HCEC 1CT (cell line): ENCODE measurements around the gene RNF217.
A peak's percentile ranks its signal among the peaks of the same experiment; 100 is the strongest.

Experiments
- DNase-seq: peaks from one replicate; pipeline ENCODE4 v3.0.0-alpha.2; 2017

RNF217 gene

GRCh38 chr6:124990988-124991387 lies 28.8 kb downstream of the RNF217 start:
- DNase-seq: no peak

DNA sequence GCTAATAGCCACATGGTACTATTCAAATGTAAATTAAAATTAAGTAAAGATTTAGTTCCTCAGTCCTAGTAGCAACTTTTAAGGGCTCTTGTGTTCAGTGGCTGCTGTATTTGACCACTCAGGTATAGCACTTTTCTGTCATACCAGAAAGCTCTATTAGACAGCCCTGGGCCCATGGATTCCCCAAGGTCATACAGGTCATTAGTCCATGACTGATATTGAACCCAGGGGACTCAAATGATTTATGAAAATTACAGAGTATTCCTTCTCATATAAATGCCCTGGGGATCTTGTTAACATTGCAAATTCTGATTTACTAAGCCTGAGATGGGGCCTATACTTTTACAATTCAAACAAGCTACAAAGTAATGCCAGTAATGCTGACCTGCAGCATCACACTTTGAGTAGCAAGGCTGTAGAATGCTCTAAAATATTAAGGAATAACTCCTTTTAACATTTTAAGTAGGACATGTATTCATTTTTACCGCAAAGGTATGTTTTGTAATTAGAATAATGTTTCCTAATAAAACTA lies 29.6 kb downstream of the RNF217 start:
- no peak for DNase-seq

DNA sequence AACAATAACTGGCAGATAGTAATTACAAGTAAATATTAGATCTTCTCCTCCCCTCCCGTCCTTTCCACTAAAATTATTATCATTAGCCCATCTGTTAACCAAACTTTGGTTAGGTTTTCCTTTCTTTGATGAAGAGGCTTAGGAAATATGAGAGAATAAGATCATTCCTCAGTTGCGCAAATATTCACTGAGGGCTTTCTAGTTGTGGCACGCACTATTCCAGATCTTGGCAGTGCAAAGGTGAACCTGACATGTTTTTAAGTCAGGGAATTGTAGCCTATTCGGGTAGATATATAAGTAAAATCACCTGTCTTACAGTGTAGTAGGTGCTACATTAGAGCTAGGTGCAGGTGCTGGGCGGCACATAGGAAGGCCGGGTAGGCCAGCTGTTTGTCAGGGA lies 31.1 kb downstream of the RNF217 start:
- DNase-seq: no peak

DNA sequence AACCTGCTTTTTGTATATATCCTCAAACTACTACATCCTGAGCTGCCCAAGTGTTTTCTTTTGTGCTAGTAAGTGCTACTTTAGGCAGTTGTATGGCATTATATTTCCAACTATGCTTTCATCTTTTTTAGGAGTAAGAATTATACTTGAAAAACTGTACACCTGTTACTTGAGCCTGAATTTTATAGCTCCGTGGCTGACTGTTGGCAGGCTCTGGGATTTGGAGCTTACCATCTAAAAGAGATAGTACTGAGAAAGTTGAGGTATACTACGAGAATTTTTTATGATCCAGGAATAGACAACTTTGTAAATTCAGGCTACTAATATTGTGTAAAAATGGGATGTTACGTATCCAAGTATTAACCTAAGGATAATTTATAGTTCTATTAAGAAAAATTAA lies 32.4 kb downstream of the RNF217 start:
- DNase-seq: no peak

DNA sequence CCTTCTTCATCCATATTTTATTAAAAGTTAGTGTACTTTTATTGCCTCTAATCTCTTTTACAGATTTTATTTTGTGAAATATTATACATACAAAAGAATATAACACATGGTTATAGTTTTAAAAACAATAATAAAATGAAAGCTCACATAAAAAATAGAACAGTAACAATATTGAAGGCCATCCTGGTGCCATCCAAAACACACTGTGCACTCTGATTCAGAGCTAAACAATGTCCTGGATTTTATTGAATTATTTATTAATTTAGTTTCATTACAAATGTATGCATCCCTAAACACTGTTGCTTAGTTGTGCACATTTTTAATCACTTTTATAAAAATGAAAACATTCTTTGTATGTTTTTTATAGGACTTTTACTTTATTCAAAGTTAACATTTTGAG lies 32.9 kb downstream of the RNF217 start:
- DNase-seq: peak; percentile 53

- DNase-seq: no peak
These were observed 33.5 kb downstream of the RNF217 start for GRCh38 chr6:124995645-124996325.

GRCh38 chr6:124996411-124996810 lies 34.2 kb downstream of the RNF217 start:
- DNase-seq: no peak

GRCh38 chr6:124997196-124997875 lies 35.1 kb downstream of the RNF217 start:
- no peak for DNase-seq

GRCh38 chr6:124999105-124999764 lies 37.0 kb downstream of the RNF217 start:
- DNase-seq: no peak

- no peak for DNase-seq
These were observed 39.6 kb downstream of the RNF217 start for GRCh38 chr6:125001684-125002405.

DNA sequence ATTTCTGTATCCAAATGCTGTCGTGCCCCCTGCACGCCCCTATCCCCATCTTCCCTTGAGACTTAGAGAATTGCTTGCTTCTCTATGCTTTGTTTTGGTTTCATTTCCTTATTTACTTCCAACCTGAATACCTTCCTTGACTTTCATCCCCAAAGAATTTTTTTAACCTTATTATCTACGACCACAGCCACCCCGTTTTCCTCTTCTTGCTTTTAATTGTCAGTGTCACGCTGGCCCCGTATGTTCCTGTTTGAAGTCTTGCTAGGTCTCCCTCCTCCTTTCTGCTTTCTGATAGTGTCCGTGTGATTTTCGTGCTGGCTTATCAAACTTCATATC lies 40.1 kb downstream of the RNF217 start:
- no peak for DNase-seq

DNA sequence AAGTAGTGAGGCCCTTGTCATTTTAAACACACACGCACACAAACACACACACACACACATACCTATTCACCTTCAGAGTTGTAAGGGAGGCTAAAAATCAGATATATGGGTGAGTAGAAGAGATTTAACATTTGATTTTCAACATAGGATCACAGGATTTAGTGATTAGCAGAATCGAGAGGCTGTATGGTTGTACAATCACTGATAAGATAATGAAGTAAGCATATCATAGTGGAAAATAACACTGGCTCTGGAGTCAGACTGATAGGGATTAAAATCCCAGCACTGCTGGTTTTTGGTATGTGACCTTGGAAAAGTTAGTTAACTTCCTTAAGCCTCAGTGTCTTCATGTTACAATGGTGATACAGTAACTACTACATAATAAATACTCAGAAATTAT lies 40.8 kb downstream of the RNF217 start:
- DNase-seq: no peak

GRCh38 chr6:125004198-125004597 lies 42.0 kb downstream of the RNF217 start:
- no peak for DNase-seq

DNA sequence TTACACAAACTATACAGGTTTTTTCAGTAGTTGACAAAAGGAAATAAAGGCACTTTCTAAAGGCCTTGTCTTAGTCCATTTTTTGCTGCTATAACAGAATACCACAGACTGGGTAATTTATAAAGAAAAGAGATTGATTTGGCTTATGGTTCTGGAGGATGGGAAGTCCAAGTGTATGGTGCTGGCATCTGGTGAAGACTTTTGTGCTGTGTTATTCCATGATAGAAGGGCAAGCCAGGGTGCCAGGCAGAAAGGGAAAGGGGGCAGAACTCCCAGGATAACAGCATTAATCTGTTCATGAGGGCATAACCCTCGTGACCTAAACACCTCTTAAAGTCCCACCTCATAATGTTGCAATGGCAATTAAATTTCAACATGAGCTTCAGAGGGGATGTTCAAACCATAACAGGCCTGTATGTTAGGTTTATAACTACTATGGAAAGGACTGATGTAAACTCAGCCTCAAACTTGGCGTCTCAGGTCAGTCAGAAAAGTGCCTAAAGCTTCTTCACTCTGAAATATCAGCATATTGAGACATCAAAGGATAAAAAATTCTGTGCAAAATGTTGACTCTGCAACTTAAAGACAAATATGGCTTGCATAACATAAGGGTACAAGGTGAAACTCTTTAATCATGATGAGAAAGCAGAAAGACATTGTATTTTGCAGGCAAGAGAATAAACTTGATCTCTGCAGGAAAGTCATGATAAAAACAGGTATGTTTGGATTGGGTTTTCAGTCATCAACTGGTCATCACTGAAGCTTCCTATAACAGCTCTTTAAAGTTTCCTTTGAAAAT lies 42.8 kb downstream of the RNF217 start:
- no peak for DNase-seq

- DNase-seq: peak; percentile 41
These were observed 46.0 kb downstream of the RNF217 start for GRCh38 chr6:125008261-125008703.

- DNase-seq: no peak
These were observed 46.7 kb downstream of the RNF217 start for GRCh38 chr6:125008957-125009356.

DNA sequence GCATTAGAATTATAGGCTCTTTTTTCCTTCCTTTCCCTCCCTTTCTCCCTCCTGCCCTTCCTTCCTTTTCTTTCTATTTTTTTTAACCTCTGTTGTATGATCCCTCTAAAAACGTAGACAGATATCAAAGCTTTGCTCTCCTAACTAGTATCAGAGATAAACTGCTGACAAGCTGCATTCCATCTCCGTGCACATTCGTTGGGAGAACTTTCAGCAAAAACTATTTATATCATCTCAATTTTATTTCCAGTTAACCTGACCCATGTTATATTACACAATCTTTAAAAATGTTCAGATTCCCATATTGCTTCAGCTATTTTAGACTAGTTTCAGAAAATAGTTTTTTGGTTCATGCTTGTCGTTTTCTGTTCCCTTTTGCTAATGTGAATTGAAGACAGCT lies 47.3 kb downstream of the RNF217 start:
- DNase-seq: no peak

GRCh38 chr6:125013938-125014660 lies 51.9 kb downstream of the RNF217 start:
- peak; percentile 80 for DNase-seq

- DNase-seq: no peak
These were observed 52.4 kb downstream of the RNF217 start for GRCh38 chr6:125014661-125014957.

GRCh38 chr6:125015152-125015551 lies 52.9 kb downstream of the RNF217 start:
- DNase-seq: no peak

GRCh38 chr6:125018136-125018535 lies 55.9 kb downstream of the RNF217 start:
- no peak for DNase-seq

DNA sequence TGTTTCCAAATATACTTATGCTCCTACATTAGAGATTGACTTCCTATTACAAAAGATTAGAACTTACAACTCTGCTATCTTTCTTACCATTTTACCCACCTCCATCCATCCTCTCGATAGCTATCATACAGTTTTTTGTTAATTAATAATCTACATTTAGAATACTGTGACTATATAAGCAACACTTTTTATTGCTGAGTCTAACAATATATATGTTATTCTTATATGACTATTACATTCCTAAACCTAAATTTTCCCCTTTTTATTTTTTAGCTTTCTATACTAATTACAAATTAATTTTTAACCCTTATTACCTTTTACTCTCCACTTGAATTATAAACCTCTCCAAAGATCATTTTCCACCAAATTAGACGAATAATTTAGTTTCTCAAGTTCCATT lies 57.0 kb downstream of the RNF217 start:
- no peak for DNase-seq
